Right lobe of liver (tissue), 6 donors: ENCODE results near the gene ARHGAP33. TPM values are rescaled to one million over a fixed set of nuclear protein-coding genes. Genes with fewer than 3 reads are reported as not detected.

Experiments
- ATAC-seq, 4 donors: fragments of 200-7000 bp; cut with Tn5 transposase; one replicate each; pipeline ENCODE4 v1.9.1; 2020; ENCODE audit warnings: mild to moderate bottlenecking in 4 of 4, moderate library complexity in 4 of 4
- DNase-seq, 3 donors: peaks; one replicate each; pipeline ENCODE4 v3.0.0-alpha.2; 2020
- H3K27ac ChIP-seq, 3 donors: fragments of 200-600 bp; one replicate each; pipeline ENCODE4 v1.8.0; 2022
- H3K27me3 ChIP-seq, 2 donors: fragments of 200-600 bp; one replicate each; pipeline ENCODE4 v1.8.0; 2022
- H3K36me3 ChIP-seq, 4 donors: fragments of 200-600 bp; sonication (generic) in 1 of 4; one replicate each; pipeline versions ENCODE4 v1.5.1 to v1.8.0; 2017 to 2022; ENCODE audit warnings: control low read depth in 1 of 4
- H3K4me1 ChIP-seq, 4 donors: fragments of 200-600 bp; sonication (generic) in 1 of 4; one replicate each; pipeline versions ENCODE4 v1.5.1 to v1.8.0; 2017 to 2022; ENCODE audit warnings: control low read depth in 1 of 4
- H3K4me3 ChIP-seq, 3 donors: fragments of 200-600 bp; one replicate each; pipeline ENCODE4 v1.8.0; 2022
- H3K9me3 ChIP-seq, 4 donors: fragments of 200-600 bp; sonication (generic) in 1 of 4; one replicate each; pipeline versions ENCODE4 v1.5.1 to v1.8.0; 2017 to 2022; ENCODE audit warnings: control low read depth in 1 of 4
- POLR2A ChIP-seq: fragments of 450-650 bp; IDR thresholded peaks from one replicate; pipeline ENCODE4 v1.6.1; 2017; ENCODE audit warnings: antibody characterized with exemption, mild to moderate bottlenecking
- WGBS: methylation state at CpG from one replicate; pipeline ENCODE4 v1.1.6; 2018; ENCODE audit warnings: low coverage, low lambda C conversion rate; ENCODE audit not compliant: insufficient coverage; ENCODE audit errors: missing lambda C conversion rate; 5-methylcytosine and 5-hydroxymethylcytosine counted together
- intact Hi-C, 2 donors: fragments of 100-400 bp; cut with DNase I; formaldehyde crosslinking; loops; one replicate each; pipeline versions ENCODE4 v1.11.2 to v1.14.1; 2022
- total RNA-seq, 6 experiments: library from RNA; depleted of rRNA in 2 of 6; stranded (reverse); fragments of >200 nt in 2 of 6; fragmentation: NEBNext Ultra II Directional in 3 of 6; extraction: Animal tissue kit (Norgen Biotek cat#: 25700) in 3 of 6; gene quantifications; one replicate each; pipeline versions ENCODE4 v1.1.0 to v1.2.4, GENCODE V29; 2016 to 2023
- TF ChIP-seq, protein P1 (sequence below), 4 donors: fragments of 200-600 bp in 3 of 4; fragments of 450-650 bp in 1 of 4; IDR thresholded peaks; one replicate each; pipeline versions ENCODE4 v1.5.1 to v1.8.0; 2016 to 2022; ENCODE audit warnings: antibody characterized with exemption in 4 of 4, mild to moderate bottlenecking in 2 of 4
- donor health status: DM: no; HTN: yes; CAD: no.
- donor health status: DM: no; HTN: no; CAD: no.
- donor health status: DM: no; HTN: no; CAD: no.
- donor health status: DM: no; HTN: yes; CAD: no.
- donor health status: DM: no; HTN: yes; CAD: no.

ARHGAP33 gene
- total RNA-seq, 6 experiments from 2014 or later, result 0.37 to 5.2 (median 3.1) TPM

DNA sequence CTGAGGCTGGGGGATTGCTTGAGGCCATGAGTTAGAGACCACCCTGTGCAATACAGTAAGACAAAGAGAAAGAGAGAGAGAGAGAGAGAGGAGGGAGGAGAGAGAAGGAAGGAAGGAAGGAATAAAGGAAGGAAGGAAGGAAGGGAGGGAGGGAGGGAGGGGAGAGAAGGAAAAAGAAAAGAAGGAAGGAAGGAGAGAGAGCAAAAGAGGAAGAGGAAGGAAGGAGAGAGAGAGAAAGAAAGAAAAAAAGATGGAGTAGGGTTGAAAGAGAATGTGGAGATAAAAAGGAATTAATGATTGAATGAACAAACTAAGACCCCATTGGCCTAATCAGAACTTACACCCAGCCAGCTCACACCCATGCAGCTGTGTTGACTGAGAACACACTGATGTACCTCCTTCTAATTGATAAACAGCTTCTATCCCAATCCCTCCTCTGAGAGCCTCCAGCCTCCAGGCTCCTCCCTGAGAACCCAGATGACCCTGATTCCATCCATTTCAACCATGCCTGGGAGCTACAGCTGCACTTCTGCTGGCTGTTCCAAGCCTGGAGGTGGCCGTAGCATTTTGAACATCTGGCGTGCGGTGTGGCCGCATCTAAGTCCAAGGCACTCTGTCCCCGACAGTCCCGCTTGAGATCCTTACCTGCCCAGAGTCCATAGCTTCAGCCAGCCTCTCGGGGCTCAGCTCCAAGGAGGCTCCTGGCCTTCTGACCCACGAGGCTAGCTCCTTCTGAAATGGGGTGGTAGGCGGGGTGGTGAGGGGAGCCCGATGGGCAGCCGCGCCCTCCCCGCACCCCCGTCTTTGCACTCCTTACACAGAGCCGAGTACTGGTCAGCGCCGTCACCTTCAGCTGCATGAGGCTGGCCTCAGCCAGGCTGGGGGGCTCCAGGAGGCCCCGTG, 36.2 kb downstream of the ARHGAP33 start:
- ATAC-seq (peak; percentile 43 to 74 (median 56)), DNase-seq (peak in 1 of 3 donors; percentile 67)
- Histone ChIP-seq H3K27ac (peak overlapping the region in 2 of 3 donors; percentile 50 to 82), H3K4me1 (peaks cover 0 to 31% (median 3%) of the 10 kb centered on the region in 4 donors), H3K9me3 (no peaks in the 10 kb centered on the region), H3K4me3 (peak overlapping the region; percentile 58 to 86 (median 71)), H3K27me3 (no peaks in the 10 kb centered on the region), H3K36me3 (peaks cover 0 to 21% (median 2%) of the 10 kb centered on the region in 4 donors)
- no CpG with 5 or more reads among the region's 18 CpGs for WGBS
- intact Hi-C loops, result no loop called here
- TF ChIP-seq, protein P1, sequence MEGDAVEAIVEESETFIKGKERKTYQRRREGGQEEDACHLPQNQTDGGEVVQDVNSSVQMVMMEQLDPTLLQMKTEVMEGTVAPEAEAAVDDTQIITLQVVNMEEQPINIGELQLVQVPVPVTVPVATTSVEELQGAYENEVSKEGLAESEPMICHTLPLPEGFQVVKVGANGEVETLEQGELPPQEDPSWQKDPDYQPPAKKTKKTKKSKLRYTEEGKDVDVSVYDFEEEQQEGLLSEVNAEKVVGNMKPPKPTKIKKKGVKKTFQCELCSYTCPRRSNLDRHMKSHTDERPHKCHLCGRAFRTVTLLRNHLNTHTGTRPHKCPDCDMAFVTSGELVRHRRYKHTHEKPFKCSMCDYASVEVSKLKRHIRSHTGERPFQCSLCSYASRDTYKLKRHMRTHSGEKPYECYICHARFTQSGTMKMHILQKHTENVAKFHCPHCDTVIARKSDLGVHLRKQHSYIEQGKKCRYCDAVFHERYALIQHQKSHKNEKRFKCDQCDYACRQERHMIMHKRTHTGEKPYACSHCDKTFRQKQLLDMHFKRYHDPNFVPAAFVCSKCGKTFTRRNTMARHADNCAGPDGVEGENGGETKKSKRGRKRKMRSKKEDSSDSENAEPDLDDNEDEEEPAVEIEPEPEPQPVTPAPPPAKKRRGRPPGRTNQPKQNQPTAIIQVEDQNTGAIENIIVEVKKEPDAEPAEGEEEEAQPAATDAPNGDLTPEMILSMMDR (IDR thresholded peaks at IDR 0.05), result no peak
- TF ChIP-seq POLR2A, result no peak

GRCh38 chr19:35812220-35813042, 37.1 kb downstream of the ARHGAP33 start, which contains the start of gene PRODH2:
TSS of gene PRODH2 (minus strand) at chr19:35812845. CDS start at chr19:35812805, 40 bp downstream.
- peaks cover 0 to 13% (median 0%) of the 10 kb centered on the region in 4 donors for H3K36me3 ChIP-seq
- H3K27me3 ChIP-seq, result no peaks in the 10 kb centered on the region
- TF ChIP-seq POLR2A, result peak; percentile 71
- TF ChIP-seq, protein P1 (IDR thresholded peaks at IDR 0.05), result peak in 3 of 4 donors; percentile 2 to 7 (median 6)
- peak within 1 kb of the TSS in 2 of 3 donors; percentile 57 to 82 for H3K27ac ChIP-seq
- H3K4me1 ChIP-seq, result peaks cover 0 to 24% (median 3%) of the 10 kb centered on the region in 4 donors
- DNase-seq (peak; percentile 47 to 87 (median 84)), ATAC-seq (peak; percentile 90 to 94 (median 92))
- 11% methylated on average over 6 of the region's 26 CpGs for WGBS
- H3K4me3 ChIP-seq, result peak within 1 kb of the TSS; percentile 58 to 86 (median 71)
- intact Hi-C loops, result no loop called here
- H3K9me3 ChIP-seq, result no peaks in the 10 kb centered on the region

DNA sequence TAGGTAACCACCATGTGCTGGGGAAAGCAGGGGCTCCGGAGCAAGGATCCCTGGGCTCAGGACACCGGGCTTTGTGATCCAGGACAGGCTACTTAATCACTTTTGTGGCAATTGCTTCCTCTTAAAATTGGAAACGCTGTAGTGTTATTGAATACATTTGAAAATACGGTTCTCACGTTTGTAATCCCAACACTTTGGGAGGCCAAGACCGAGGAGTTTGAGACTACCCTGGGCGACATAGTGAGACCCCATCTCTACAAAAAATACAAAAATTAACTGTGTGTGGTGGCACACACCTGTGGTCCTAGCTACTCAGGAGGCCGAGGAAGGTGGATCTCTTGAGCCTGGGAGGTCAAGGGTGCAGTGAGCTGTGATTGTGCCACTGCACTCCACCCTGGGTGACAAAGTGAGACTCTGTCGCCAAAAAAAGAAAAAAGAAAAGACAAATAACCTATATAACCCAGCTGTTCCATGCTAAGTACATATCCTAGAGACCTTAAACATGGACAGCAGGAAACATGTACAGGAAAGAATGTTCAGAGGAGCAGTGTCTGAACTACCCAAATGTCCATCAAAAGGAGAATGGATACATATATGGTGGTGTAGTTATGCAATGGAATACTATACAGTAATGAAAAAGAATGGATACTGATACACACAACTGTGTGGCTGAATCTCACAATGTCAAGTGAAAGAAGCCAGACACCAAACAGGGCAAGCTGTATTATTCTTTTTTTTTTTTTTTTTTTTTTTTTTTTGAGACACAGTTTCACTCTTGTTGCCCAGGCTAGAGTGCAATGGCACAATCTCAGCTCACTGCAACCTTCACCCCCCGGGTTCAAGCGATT, 37.9 kb downstream of the ARHGAP33 start:
- DNase-seq (no peak), ATAC-seq (peak in 2 of 4 donors; percentile 1 to 9)
- Histone ChIP-seq H3K27me3 (no peaks in the 10 kb centered on the region), H3K36me3 (peaks cover 0 to 5% (median 0%) of the 10 kb centered on the region in 4 donors), H3K4me3 (peak overlapping the region; percentile 58 to 86 (median 71)), H3K9me3 (no peaks in the 10 kb centered on the region), H3K27ac (peak overlapping the region in 2 of 3 donors; percentile 57 to 82), H3K4me1 (peaks cover 0 to 17% (median 3%) of the 10 kb centered on the region in 4 donors)
- WGBS, result 34% methylated on average over 11 of the region's 11 CpGs
- intact Hi-C loops, result no loop called here
- TF ChIP-seq, protein P1 (IDR thresholded peaks at IDR 0.05), result no peak

GRCh38 chr19:35816262-35816661, 40.9 kb downstream of the ARHGAP33 start:
- no peak for TF ChIP-seq POLR2A
- TF ChIP-seq, protein P1 (IDR thresholded peaks at IDR 0.05), result no peak
- intact Hi-C loops, result no loop called here
- WGBS, result 74% methylated on average over 3 of the region's 6 CpGs

More at GRCh38 chr19:35816262-35816661, 40.9 kb downstream of the ARHGAP33 start:
- H3K4me3 ChIP-seq, result no peak overlapping the region
- ATAC-seq, result no peak
- H3K36me3 ChIP-seq, result no peaks in the 10 kb centered on the region
- H3K9me3 ChIP-seq, result no peaks in the 10 kb centered on the region
- no peaks in the 10 kb centered on the region for H3K27me3 ChIP-seq
- no peak overlapping the region for H3K27ac ChIP-seq
- H3K4me1 ChIP-seq, result peaks cover 0 to 6% (median 0%) of the 10 kb centered on the region in 4 donors
- no peak for DNase-seq
